K562 (cell line): ENCODE measurements around the gene CMTM1. TPM values are rescaled to one million over a fixed set of nuclear protein-coding genes. Genes with fewer than 3 reads are reported as not detected.

Experiments used
- ATAC-seq: fragments of 200-7000 bp; cut with Tn5 transposase; 3 replicates; pipeline ENCODE4 v1.9.1; 2020; ENCODE audit warnings: moderate library complexity
- BruUV-seq: library from RNA; stranded (reverse); fragments of 400-500 nt; replicated peaks from 2 replicates; lab custom pipeline; 2021; lab: Mats Ljungman, UMichigan
- CTCF ChIA-PET: fragments of 300-600 bp; formaldehyde crosslinking; extraction: SDS; loops from one replicate; lab custom pipeline; 2021; ENCODE audit warnings: low intra/inter-chr PET ratio; lab: Yijun Ruan, JAX
- POLR2A ChIA-PET: fragments of 300-600, 350-650 bp; sonication (Branson Sonifier 250); formaldehyde crosslinking; extraction: SDS; loops from one replicate; lab custom pipeline; 2021; ENCODE audit warnings: antibody characterized with exemption, inconsistent platforms; lab: Yijun Ruan, JAX
- DNase-seq, 4 experiments: peaks; one replicate each; pipeline versions ENCODE4 v3.0.0 to v3.0.0-alpha.2; 2011 to 2018; ENCODE audit warnings: low spot score in 3 of 4, mixed read lengths in 3 of 4; ENCODE audit errors: extremely low read depth in 1 of 4
- FAIRE-seq: peaks from 2 replicates; lab custom pipeline; 2011; peaks lifted over from hg19 to GRCh38; lab: Jason Lieb, UNC
- H2AFZ ChIP-seq: 2 replicates; pipeline ENCODE4 v1.6.0; 2011; ENCODE audit warnings: low read depth, low read length, control low read depth, inconsistent platforms
- H3K27ac ChIP-seq: fragments of 200-600 bp; 3 replicates; pipeline ENCODE4 v1.8.0; 2011; ENCODE audit warnings: low read depth, mild to moderate bottlenecking, control low read depth, inconsistent platforms, low read length, moderate library complexity, mixed read lengths; ENCODE audit errors: extremely low read depth
- H3K27me3 ChIP-seq, 2 experiments: fragments of 300-600 bp in 1 of 2; 2 replicates in 1 of 2; 3 replicates in 1 of 2; pipeline versions ENCODE4 v1.6.0 to v1.8.0; 2011; ENCODE audit warnings: inconsistent platforms in 2 of 2, low read length in 2 of 2, mild to moderate bottlenecking in 1 of 2, mixed read lengths in 1 of 2, moderate library complexity in 1 of 2; ENCODE audit not compliant: control insufficient read depth in 2 of 2, insufficient read depth in 2 of 2
- H3K36me3 ChIP-seq: fragments of 300-600 bp; 3 replicates; pipeline ENCODE4 v1.8.0; 2011; ENCODE audit warnings: mild to moderate bottlenecking, low read length, inconsistent platforms; ENCODE audit not compliant: control insufficient read depth, insufficient read depth
- H3K4me1 ChIP-seq, 2 experiments: fragments of 200-600 bp in 1 of 2; replicated peaks in 1 of 2; 2 replicates in 1 of 2; 3 replicates in 1 of 2; pipeline versions ENCODE4 v1.5.1 to v1.8.0; 2011; ENCODE audit warnings: inconsistent platforms in 2 of 2, low read length in 2 of 2, mild to moderate bottlenecking in 1 of 2, mixed read lengths in 1 of 2, moderate library complexity in 1 of 2; ENCODE audit not compliant: control insufficient read depth in 2 of 2, insufficient read depth in 2 of 2
- H3K4me2 ChIP-seq: 2 replicates; pipeline ENCODE4 v1.6.1; 2011; ENCODE audit warnings: low read length, control low read depth, inconsistent platforms, mixed read lengths; ENCODE audit not compliant: insufficient read depth
- H3K4me3 ChIP-seq: fragments of 200-600 bp; sonication (generic), shearing (Covaris generic); 2 replicates; pipeline ENCODE4 v1.5.1; 2016; ENCODE audit warnings: control low read depth, inconsistent platforms
- H3K79me2 ChIP-seq: fragments of 200-600 bp; 3 replicates; pipeline ENCODE4 v1.8.0; 2011; ENCODE audit warnings: low read length, inconsistent platforms; ENCODE audit not compliant: control insufficient read depth, insufficient read depth
- H3K9ac ChIP-seq, 2 experiments: 2 replicates each; pipeline versions ENCODE4 v1.6.0 to v1.6.1; 2011; ENCODE audit warnings: low read depth in 2 of 2, low read length in 2 of 2, control low read depth in 1 of 2, inconsistent platforms in 1 of 2, mild to moderate bottlenecking in 1 of 2, mixed read lengths in 1 of 2; ENCODE audit not compliant: insufficient read depth in 1 of 2
- H3K9me1 ChIP-seq: one replicate; pipeline ENCODE4 v1.6.0; 2011; ENCODE audit warnings: inconsistent platforms, mild to moderate bottlenecking, low read length, moderate library complexity; ENCODE audit not compliant: control insufficient read depth, insufficient read depth
- H3K9me3 ChIP-seq: replicated peaks from 2 replicates; pipeline ENCODE4 v1.5.1; 2011; ENCODE audit warnings: low read depth, low read length, inconsistent platforms; ENCODE audit not compliant: control insufficient read depth, insufficient read depth
- H4K20me1 ChIP-seq: replicated peaks from 2 replicates; pipeline ENCODE4 v1.6.1; 2011; ENCODE audit warnings: low read length, inconsistent platforms, mixed read lengths; ENCODE audit not compliant: control insufficient read depth, insufficient read depth
- ATF1 ChIP-seq, 2 experiments: fragments of 450-650 bp in 1 of 2; IDR thresholded peaks; 2 replicates each; pipeline ENCODE4 v1.6.1; 2016; ENCODE audit warnings: missing compliant biosample characterization in 1 of 2, missing genetic modification characterization in 1 of 2
- CREM ChIP-seq: IDR thresholded peaks from 2 replicates; pipeline ENCODE4 v1.6.1; 2014; ENCODE audit warnings: antibody characterized with exemption, low read depth
- DDX20 ChIP-seq: fragments of 450-650 bp; IDR thresholded peaks from 2 replicates; pipeline ENCODE4 v1.6.1; 2016; ENCODE audit warnings: missing genetic modification characterization, low read depth, mild to moderate bottlenecking, missing compliant biosample characterization, moderate library complexity
- JUN ChIP-seq, 2 experiments: sonication (generic) in 1 of 2; formaldehyde crosslinking in 1 of 2; IDR thresholded peaks; 2 replicates each; pipeline versions ENCODE4 v1.6.1 to v1.8.0; 2012 to 2022; ENCODE audit warnings: borderline replicate concordance in 2 of 2, mild to moderate bottlenecking in 2 of 2, improper control_type of control experiment in 1 of 2, low read depth in 1 of 2, low read length in 1 of 2, missing genetic modification reagents in 1 of 2
- MEIS2 ChIP-seq: fragments of 450-650 bp; IDR thresholded peaks from 2 replicates; pipeline ENCODE4 v1.6.1; 2014; ENCODE audit warnings: mild to moderate bottlenecking; ENCODE audit not compliant: partially characterized antibody
- NFATC3 ChIP-seq: fragments of 450-650 bp; IDR thresholded peaks from 2 replicates; pipeline ENCODE4 v1.6.1; 2017; ENCODE audit warnings: mild to moderate bottlenecking
- NR2C2 ChIP-seq, 2 experiments: fragments of 200-800 bp in 1 of 2; sonication (Bioruptor generic) in 1 of 2; sonication (generic) in 1 of 2; formaldehyde crosslinking in 1 of 2; IDR thresholded peaks; 2 replicates each; pipeline versions ENCODE4 v1.6.1 to v1.8.0; 2016 to 2022; ENCODE audit warnings: mild to moderate bottlenecking in 1 of 2, missing compliant biosample characterization in 1 of 2, missing genetic modification characterization in 1 of 2, missing genetic modification reagents in 1 of 2
- WGBS: fragments of 100-300 bp; shearing (Covaris generic); methylation state at CpG from one replicate; pipeline ENCODE4 v1.1.6; 2016; ENCODE audit warnings: low coverage, mixed read lengths; ENCODE audit not compliant: insufficient coverage; ENCODE audit errors: missing lambda C conversion rate; 5-methylcytosine and 5-hydroxymethylcytosine counted together
- in situ Hi-C: fragments of 300-500 bp; cut with MboI; formaldehyde crosslinking; loops from 4 replicates; pipeline ENCODE4 v1.15.0; 2018; ENCODE audit warnings: inconsistent platforms, mixed read lengths
- intact Hi-C: fragments of 100-400 bp; cut with micrococcal nuclease; formaldehyde crosslinking; loops from 2 replicates; pipeline ENCODE4 v1.14.2; 2022
- polyA plus RNA-seq, 8 experiments: library from polyadenylated mRNA; depleted of rRNA in 4 of 8; stranded (reverse) in 5 of 8; unstranded in 3 of 8; fragments of >200 nt; fragmentation: Nextera tagmentation in 2 of 8; fragmentation: Illumina TruSeq in 1 of 8; extraction: Ambion mirVana in 2 of 8; extraction: Trizol in 1 of 8; gene quantifications; 2 replicates each; pipeline versions ENCODE4 v1.2.1 to v1.2.3, GENCODE V29; 2011 to 2014; ENCODE audit warnings: inconsistent platforms in 1 of 8, missing spikeins in 1 of 8
- total RNA-seq, 7 experiments: library from RNA; depleted of rRNA in 6 of 7; stranded (reverse); fragments of >200 nt in 6 of 7; fragmentation: Illumina TruSeq in 2 of 7; extraction: Trizol in 2 of 7; gene quantifications; 2 replicates each; pipeline versions ENCODE4 v1.2.1 to v1.2.3, GENCODE V29; 2011 to 2021; ENCODE audit warnings: low replicate concordance in 1 of 7
- TF ChIP-seq, protein P1 (sequence below), 2 experiments: fragments of 450-650 bp in 1 of 2; sonication (generic) in 1 of 2; formaldehyde crosslinking in 1 of 2; IDR thresholded peaks in 1 of 2; conservative IDR thresholded peaks in 1 of 2; 2 replicates each; pipeline versions ENCODE4 v1.6.1 to v1.8.1; 2016 to 2023; ENCODE audit warnings: mild to moderate bottlenecking in 2 of 2, moderate library complexity in 2 of 2, inconsistent platforms in 1 of 2, missing genetic modification reagents in 1 of 2
- TF ChIP-seq, protein P2 (sequence below): fragments of 450-650 bp; IDR thresholded peaks from 2 replicates; pipeline ENCODE4 v1.6.1; 2016
- TF ChIP-seq, protein P3 (sequence below), 2 experiments: IDR thresholded peaks in 1 of 2; conservative IDR thresholded peaks in 1 of 2; 2 replicates each; pipeline ENCODE4 v1.6.1; 2016; ENCODE audit warnings: low read depth in 2 of 2, mild to moderate bottlenecking in 1 of 2, missing compliant biosample characterization in 1 of 2, missing genetic modification characterization in 1 of 2, moderate library complexity in 1 of 2

The CMTM1 gene
- total and polyA plus RNA-seq, 9 of the 15 experiments (the other 6 are each of a cell fraction or from before 2014, with no cell fraction given): 0.25 to 2.6 (median 1.1) TPM; not detected in 2

DNA sequence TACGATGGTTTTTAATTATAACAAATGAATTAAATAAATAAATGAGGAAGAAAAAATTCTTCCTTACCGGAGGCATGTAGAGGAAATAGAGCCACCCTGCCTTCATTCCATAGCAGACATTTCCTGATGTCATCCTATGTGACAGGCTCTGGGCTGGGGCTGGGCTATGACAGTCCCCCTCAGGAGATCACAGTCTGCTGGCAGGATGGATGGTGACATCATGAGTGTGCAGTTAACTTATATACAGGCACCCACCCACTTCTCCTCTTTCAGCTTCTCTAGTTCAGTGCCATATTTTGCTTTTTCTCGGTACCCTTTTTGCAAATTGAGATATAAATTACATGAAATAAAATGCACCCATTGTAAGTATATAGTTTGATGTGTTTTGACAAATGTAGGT lies 31.9 kb downstream of the CMTM1 start:
- ChIA-PET POLR2A (interaction anchor here (1.0 kb wide), 2 partner anchors 35 to 231 kb away, joined by 3 to 4 read pairs; no protein-coding TSS in a partner anchor), CTCF (no interaction called here)
- Histone ChIP-seq H3K79me2 (no peaks in the 10 kb centered on the region), H3K36me3 (no peaks in the 10 kb centered on the region), H3K27ac (no peak overlapping the region), H3K9ac (no peak overlapping the region), H3K27me3 (peaks cover 0 to 11% of the 10 kb centered on the region in 2 experiments; a peak in 1 of 5 replicates), H3K9me1 (no peaks in the 10 kb centered on the region), H2AFZ (no peak overlapping the region), H4K20me1 (no peaks in the 10 kb centered on the region), H3K9me3 (no peaks in the 10 kb centered on the region; the same call in 1 of the 2 replicates), H3K4me1 (peaks cover 0 to 6% of the 10 kb centered on the region in 2 experiments; a peak in 1 of 5 replicates), H3K4me3 (no peak overlapping the region), H3K4me2 (no peak overlapping the region)
- in situ Hi-C loops (no loop called here), intact Hi-C loops (no loop called here)
- TF ChIP-seq CREM (peak; percentile 18; the same call in 1 of the 2 replicates), NR2C2 (CRISPR knock-in tag; IDR thresholded peaks at IDR 0.05) (no peak), NR2C2 (tag; IDR thresholded peaks at IDR 0.05) (no peak), NFATC3 (no peak), MEIS2 (peak; percentile 34), ATF1 (CRISPR knock-in tag; IDR thresholded peaks at IDR 0.05) (no peak), ATF1 (tag; IDR thresholded peaks at IDR 0.05) (peak; percentile 24; the same call in 1 of the 2 replicates), JUN (IDR thresholded peaks at IDR 0.05; ENCODE audit: borderline replicate concordance, low read depth, low read length) (0 out of 2 replicates have a peak, but pooled peaks have one; percentile 27), JUN (CRISPR knock-in tag; IDR thresholded peaks at IDR 0.05; ENCODE audit: borderline replicate concordance) (no peak), DDX20 (tag) (no peak)
- TF ChIP-seq, protein P1, sequence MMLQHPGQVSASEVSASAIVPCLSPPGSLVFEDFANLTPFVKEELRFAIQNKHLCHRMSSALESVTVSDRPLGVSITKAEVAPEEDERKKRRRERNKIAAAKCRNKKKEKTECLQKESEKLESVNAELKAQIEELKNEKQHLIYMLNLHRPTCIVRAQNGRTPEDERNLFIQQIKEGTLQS (IDR thresholded peaks at IDR 0.05): peak; percentile 55
- TF ChIP-seq, protein P1 (CRISPR knock-in tag; conservative IDR thresholded peaks at IDR 0.05): no peak
- TF ChIP-seq, protein P2, sequence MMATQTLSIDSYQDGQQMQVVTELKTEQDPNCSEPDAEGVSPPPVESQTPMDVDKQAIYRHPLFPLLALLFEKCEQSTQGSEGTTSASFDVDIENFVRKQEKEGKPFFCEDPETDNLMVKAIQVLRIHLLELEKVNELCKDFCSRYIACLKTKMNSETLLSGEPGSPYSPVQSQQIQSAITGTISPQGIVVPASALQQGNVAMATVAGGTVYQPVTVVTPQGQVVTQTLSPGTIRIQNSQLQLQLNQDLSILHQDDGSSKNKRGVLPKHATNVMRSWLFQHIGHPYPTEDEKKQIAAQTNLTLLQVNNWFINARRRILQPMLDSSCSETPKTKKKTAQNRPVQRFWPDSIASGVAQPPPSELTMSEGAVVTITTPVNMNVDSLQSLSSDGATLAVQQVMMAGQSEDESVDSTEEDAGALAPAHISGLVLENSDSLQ: peak; percentile 50; the same call in 1 of the 2 replicates
- TF ChIP-seq, protein P3, sequence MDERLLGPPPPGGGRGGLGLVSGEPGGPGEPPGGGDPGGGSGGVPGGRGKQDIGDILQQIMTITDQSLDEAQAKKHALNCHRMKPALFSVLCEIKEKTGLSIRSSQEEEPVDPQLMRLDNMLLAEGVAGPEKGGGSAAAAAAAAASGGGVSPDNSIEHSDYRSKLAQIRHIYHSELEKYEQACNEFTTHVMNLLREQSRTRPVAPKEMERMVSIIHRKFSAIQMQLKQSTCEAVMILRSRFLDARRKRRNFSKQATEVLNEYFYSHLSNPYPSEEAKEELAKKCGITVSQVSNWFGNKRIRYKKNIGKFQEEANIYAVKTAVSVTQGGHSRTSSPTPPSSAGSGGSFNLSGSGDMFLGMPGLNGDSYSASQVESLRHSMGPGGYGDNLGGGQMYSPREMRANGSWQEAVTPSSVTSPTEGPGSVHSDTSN (CRISPR knock-in tag; IDR thresholded peaks at IDR 0.05; ENCODE audit: low read depth): no peak
- TF ChIP-seq, protein P3 (tag; conservative IDR thresholded peaks at IDR 0.05; ENCODE audit: low read depth): peak; percentile 53
- DNase-seq: no peak
- ATAC-seq: peak; percentile 74
- FAIRE-seq: no peak
- WGBS: 11% methylated on average over 3 of the region's 3 CpGs
- BruUV-seq: no TSS peak
